HG03108 (cell line): Measurements from ENCODE around the gene IL12RB1.

ENCODE experiments used
- ATAC-seq: cut with Tn5 transposase; IDR thresholded peaks from one replicate; pipeline ENCODE4 v1.9.1; 2021; ENCODE audit warnings: moderate library complexity; ENCODE audit not compliant: unreplicated experiment

The IL12RB1 gene

DNA sequence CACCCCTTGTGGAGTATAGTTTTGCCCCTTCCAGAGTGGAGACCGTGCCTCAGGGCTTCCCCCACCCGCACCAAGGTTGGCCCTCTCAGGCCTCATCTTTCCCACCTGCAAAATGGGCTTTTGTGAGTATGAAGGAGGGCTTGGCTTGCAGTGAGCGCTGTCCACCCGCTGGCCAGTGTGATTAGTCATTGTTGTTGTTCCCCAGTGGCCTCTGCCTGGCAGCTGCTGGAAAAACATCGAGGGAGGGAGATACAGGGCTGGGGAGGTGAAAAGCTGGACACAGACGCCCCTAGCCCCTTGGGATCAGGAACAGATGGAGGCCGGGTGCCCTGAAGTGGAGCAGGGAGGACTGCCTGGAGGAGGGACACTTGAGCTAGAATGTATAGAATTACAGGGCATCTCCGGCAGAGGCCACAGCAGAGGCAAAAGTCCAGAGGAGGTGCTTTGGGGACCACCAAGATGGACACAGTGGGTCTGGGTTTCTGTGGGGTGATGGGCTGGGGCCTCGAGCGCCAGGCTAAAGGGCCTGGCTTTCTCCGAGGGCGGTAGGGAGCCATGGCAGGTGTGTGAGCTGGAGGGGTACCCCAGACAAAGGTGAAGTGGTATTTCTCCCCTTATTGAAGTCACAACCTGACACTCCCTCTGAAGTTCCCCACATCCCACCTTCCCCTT lies 3.9 kb upstream of the IL12RB1 start:
- no peak for ATAC-seq

- ATAC-seq = no peak
Measured at GRCh38 chr19:18089726-18090125, 3.0 kb upstream of the IL12RB1 start.

DNA sequence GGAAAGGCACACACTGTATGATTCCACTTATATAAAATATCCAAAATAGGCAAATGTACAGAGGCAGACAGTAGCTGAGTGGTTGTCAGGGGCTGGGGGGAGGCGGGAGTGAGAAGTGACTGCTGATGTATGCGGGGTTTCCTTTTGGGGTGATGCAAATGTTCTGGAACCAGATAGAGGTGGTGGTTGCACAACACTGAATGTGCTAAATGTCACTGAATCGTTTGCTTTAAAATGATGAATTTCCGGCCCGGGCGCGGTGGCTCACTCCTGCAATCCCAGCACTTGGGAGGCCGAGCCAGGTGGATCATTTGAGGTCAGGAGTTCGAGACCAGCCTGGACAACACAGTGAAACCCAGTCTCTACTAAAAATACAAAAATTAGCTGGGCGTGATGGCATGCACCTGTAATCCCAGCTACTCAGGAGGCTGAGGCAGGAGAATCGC lies 2.4 kb upstream of the IL12RB1 start:
- ATAC-seq = peak; percentile 33

DNA sequence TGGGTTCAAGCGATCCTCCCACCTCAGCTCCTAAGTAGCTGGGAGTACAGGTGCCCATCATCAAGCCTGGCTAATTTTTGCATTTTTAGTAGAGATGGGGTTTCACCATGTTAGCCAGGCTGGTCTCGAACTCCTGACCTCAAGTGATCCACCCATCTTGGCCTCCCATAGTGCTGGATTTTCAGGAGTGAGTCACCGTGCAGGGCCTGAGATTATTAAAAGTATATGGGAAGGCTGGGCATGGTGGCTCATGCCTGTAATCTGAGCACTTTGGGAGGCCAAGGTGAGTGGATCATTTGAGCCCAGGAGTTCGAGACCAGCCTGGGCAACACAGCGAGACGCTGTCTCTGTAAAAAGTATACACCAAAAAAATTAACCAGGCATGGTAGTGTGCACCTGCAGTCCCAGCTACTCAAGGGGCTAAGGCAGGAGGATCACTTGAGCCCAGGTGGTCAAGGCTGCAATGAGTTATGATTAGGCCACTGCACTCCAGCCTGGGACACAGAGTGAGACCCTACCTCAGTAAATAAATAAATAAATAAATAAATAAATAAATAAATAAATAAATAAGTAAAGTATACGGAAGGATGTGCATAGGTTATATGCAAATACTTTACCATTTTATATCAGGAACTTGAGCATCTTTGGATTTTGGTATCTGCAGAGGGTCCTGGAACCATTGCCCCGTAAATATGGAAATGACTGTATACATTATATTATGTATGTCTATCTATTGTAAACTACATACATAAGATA lies 854 bp downstream of the IL12RB1 start:
- no peak for ATAC-seq

GRCh38 chr19:18083929-18084684 lies 2.6 kb downstream of the IL12RB1 start:
- no peak for ATAC-seq

DNA sequence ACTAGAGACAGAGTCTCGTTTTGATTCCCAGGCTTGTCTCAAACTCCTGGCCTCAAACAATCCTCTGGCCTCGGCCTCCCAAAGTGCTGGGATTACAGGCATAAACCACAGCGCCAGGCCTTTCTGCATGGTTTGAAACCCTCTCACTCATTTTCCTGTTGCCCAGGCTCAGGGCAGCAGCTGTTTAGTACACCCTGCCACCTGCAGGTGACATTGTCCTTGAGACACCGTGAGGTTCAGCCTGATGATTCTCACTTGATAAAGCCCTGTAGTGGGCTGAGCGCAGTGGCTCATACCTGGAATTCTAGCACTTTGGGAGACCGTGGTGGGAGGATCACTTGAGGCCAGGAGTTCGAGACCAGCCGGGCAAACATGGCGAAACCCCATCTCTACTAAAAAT lies 12.5 kb downstream of the IL12RB1 start:
- no peak for ATAC-seq

DNA sequence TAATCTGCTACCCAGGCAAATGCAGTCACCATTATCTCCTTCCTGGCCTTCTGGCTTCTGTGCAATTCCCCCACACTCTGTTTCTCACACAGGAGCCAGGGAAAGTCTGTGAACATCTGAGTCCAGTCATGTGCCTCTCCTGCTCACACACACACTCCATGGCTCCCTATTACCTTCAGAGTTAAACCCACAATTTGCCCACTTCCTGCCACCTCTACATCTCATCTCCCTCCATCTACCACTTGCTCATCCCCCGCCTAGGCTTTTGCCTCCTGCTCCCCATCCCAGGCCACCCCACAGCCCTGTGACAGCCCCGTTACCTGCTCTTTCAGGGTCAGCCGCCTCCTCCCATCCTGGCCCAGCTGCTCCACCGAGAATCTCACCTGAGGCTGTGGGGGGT lies 13.5 kb downstream of the IL12RB1 start:
- no peak for ATAC-seq

- no peak for ATAC-seq
Measured at GRCh38 chr19:18072335-18072734, 14.4 kb downstream of the IL12RB1 start.

DNA sequence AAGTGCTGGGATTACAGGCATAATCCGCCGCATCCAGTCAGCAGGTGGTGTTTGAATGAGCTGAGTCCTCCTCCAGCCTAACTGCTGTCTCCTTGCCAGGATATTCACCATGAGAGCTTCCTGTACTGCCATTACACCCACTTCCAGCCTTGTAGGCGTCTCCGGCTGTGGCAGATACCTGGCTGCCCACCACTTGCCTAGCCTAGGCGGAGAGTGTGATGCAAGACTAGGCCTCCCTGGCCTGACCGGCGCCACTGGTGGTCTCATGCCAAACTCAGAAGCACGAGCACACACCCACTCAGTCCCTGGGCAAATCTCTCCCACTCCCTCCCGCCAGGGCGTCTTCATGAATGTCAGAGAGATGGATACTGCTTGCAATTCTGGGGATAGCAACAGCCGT lies 16.6 kb downstream of the IL12RB1 start:
- no peak for ATAC-seq

GRCh38 chr19:18069383-18069782 lies 17.4 kb downstream of the IL12RB1 start:
- no peak for ATAC-seq

GRCh38 chr19:18068395-18068794 lies 18.3 kb downstream of the IL12RB1 start:
- no peak for ATAC-seq

GRCh38 chr19:18065173-18065495 lies 21.6 kb downstream of the IL12RB1 start:
- no peak for ATAC-seq

DNA sequence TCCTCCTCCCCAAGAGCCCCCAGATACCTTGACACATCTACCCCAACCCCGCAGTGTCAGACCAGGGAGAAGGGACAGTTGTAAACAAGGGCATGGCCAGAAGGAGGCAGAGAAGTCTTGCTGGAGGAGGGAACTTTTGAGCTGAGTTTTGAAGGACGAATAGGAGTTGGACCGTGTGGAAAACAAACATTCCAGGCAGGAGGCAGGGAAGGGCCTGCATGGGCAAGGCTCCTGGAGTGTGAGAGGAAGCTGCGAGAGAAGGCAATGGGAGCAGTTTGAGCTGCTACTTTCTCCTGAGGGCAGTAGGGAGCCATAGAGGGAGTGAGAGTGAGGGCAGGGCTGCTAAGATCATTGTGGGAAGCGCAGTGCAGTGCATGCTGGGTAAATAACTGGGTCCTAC lies 23.3 kb downstream of the IL12RB1 start:
- no peak for ATAC-seq

DNA sequence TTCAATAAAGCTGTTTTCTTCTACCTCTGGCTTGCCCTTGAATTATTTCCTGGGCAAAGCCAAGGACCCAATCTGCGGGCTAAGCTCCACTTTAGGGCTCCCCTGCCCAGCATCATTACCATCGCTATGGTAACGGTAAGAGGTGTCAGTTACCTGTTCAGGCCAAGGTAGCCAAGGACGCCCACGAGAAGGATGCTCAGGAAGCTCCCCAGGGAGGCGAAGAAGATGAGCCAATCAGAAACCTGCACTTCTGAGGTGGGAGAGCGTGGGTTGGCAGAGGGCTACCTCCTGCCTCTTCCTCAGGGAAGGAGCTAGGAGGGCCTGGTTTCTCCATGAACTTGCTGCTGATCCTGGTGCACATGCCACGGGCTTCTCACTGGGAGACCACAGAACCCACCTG lies 24.7 kb downstream of the IL12RB1 start:
- no peak for ATAC-seq

GRCh38 chr19:18060472-18060871 lies 26.3 kb downstream of the IL12RB1 start:
- ATAC-seq = no peak

- ATAC-seq = no peak
Measured at GRCh38 chr19:18059902-18060301, 26.8 kb downstream of the IL12RB1 start.

GRCh38 chr19:18059297-18059696 lies 27.4 kb downstream of the IL12RB1 start:
- no peak for ATAC-seq

DNA sequence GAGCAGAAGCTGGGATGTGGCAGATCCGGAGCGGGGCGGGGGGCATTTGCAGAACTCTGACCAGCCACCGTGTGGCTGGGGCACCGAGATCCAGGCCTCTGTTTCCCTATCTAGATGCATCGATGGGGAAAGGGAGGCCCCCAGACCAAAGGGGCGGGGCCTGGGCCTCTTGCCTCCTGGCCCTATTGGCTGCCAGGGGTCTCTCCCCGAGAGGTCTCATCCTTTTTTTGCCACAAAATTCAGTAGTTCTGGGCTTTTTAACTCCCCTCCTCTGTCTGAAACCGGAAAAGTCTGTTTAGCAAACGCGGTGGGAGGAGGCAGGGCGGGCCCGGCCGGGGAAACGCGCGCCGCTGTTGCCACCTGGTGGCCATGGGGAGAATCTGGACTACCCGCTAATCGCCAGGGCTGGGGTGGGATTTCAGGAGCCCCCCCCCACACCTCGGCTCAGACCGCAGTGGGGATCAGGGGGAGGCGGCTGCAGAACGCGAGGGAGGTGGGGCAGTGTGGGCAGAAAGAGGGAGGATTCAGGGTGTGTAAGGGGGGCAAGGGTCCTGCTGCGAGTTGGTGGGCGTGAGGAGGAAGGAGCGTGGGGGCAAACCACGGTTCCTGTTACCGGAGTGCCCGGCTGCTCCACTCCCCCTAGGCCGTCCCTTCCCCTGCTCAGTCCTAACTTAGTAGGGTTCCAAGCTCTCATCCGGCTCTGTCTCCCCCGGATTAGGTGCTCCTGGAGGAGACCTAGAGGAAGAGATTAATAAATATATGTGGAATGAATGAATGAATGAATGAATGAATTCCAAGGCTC lies 28.3 kb downstream of the IL12RB1 start:
- no peak for ATAC-seq

DNA sequence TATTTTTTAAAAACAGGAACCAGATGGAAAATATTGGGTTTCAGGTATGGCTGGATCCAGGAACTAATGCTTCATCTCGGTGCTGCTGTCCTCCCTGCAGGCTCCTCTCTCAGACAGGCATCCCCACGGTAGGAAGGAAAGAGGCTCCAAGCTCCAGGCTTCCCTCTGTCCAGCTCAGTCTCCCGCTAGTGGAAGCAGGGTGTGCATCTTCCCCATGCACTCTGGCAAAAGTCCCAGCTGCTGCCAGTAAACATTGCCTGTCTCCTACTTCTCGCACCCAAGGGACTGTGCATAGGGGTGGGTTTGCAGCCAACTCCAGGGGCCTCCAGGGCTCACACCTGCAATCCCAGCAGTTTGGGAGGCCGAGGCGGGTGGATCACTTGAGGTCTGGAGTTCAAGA lies 29.2 kb downstream of the IL12RB1 start:
- no peak for ATAC-seq

GRCh38 chr19:18055967-18056366 lies 30.8 kb downstream of the IL12RB1 start:
- no peak for ATAC-seq

DNA sequence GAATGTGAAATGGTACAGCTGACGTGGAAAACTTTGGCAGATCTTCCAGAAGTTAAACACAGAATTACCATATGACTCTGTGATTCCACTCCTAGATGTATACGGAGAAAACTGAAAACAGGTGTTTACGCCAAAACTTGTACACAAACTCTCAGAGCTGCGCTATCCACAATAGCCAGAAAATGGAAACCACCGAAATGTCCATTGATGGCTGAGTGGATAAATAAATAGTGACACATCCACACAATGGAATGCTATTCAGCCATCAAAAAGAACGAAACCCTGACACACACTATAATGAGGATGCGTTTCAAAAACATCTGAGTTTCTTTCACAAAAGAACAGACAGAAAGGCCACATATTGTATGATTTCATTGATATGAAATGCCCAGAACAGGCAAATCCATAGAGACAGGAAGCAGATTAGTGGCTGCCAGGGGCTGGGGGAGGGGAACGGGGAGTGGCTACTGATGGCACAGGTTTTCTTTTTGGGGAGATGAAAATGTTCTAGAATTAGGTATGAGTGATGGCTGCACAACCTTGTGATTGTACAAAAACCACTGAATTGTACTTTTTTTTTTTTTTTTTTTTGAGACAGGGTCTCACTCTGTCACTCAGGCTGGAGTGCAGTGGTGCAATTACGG lies 33.0 kb downstream of the IL12RB1 start:
- no peak for ATAC-seq
